Brain pericyte (primary cell): Measurements from ENCODE around the gene CASP14.
"Not testable (repeated sequence)": the region's sequence is repeated elsewhere in the genome, so short reads cannot be mapped to it uniquely, and the experiment has no call there.

ENCODE experiments used
- DNase-seq: peaks from one replicate; pipeline ENCODE4 v3.0.0-alpha.2; 2012; ENCODE audit warnings: low read depth, low spot score

Gene CASP14

GRCh38 chr19:15072930-15073647 lies 23.8 kb downstream of the CASP14 start:
- no peak for DNase-seq

- DNase-seq = no peak
These were observed 25.1 kb downstream of the CASP14 start for GRCh38 chr19:15074371-15074770.

GRCh38 chr19:15075806-15076205 lies 26.5 kb downstream of the CASP14 start:
- no peak for DNase-seq

GRCh38 chr19:15080002-15080401 lies 30.7 kb downstream of the CASP14 start:
- DNase-seq = not testable (repeated sequence)

GRCh38 chr19:15081911-15082310 lies 32.6 kb downstream of the CASP14 start, which contains the start of gene OR1I1:
Gene OR1I1, plus strand, starts transcription at chr19:15082211. Its CDS starts 4,855 bp downstream, at chr19:15087066.
- DNase-seq = no peak

GRCh38 chr19:15087182-15087581 lies 37.9 kb downstream of the CASP14 start:
- DNase-seq = no peak

- no peak for DNase-seq
These were observed 42.9 kb downstream of the CASP14 start for GRCh38 chr19:15091918-15092753.

- no peak for DNase-seq
These were observed 43.7 kb downstream of the CASP14 start for GRCh38 chr19:15093001-15093400.

GRCh38 chr19:15096223-15096622 lies 46.9 kb downstream of the CASP14 start:
- DNase-seq = no peak

- not testable (repeated sequence) for DNase-seq
These were observed 48.7 kb downstream of the CASP14 start for GRCh38 chr19:15097980-15098379.

GRCh38 chr19:15098460-15098859 lies 49.2 kb downstream of the CASP14 start:
- DNase-seq = no peak

- no peak for DNase-seq
These were observed 49.8 kb downstream of the CASP14 start for GRCh38 chr19:15099017-15099582.

GRCh38 chr19:15101479-15102082 lies 52.3 kb downstream of the CASP14 start:
- no peak for DNase-seq

- no peak for DNase-seq
These were observed 54.7 kb downstream of the CASP14 start for GRCh38 chr19:15104003-15104402.

- no peak for DNase-seq
These were observed 55.1 kb downstream of the CASP14 start for GRCh38 chr19:15104411-15104810.

- no peak for DNase-seq
These were observed 55.8 kb downstream of the CASP14 start for GRCh38 chr19:15105044-15105443.

GRCh38 chr19:15107061-15108010 lies 58.1 kb downstream of the CASP14 start, which contains the start of gene SYDE1:
Gene SYDE1, plus strand, starts transcription at chr19:15107401. Its CDS starts 33 bp downstream, at chr19:15107434.
- no peak for DNase-seq
